HG02759 (cell line): Measurements from ENCODE around the gene RAD51B.

Experiments used
- ATAC-seq: cut with Tn5 transposase; IDR thresholded peaks from one replicate; pipeline ENCODE4 v1.9.1; 2021; ENCODE audit warnings: mild to moderate bottlenecking, moderate library complexity; ENCODE audit not compliant: unreplicated experiment

RAD51B gene

GRCh38 chr14:68446243-68447040, 626.9 kb downstream of the RAD51B start:
- no peak for ATAC-seq

GRCh38 chr14:68447581-68448251, 628.1 kb downstream of the RAD51B start:
- no peak for ATAC-seq

GRCh38 chr14:68448252-68448902, 628.8 kb downstream of the RAD51B start:
- no peak for ATAC-seq

GRCh38 chr14:68449561-68450181, 630.1 kb downstream of the RAD51B start:
- no peak for ATAC-seq

GRCh38 chr14:68450391-68451120, 631.0 kb downstream of the RAD51B start:
- no peak for ATAC-seq

- no peak for ATAC-seq
Observed at GRCh38 chr14:68451696-68452373, 632.3 kb downstream of the RAD51B start.

- ATAC-seq: no peak
Observed at GRCh38 chr14:68458253-68458652, 638.7 kb downstream of the RAD51B start.

GRCh38 chr14:68458840-68459469, 639.4 kb downstream of the RAD51B start:
- no peak for ATAC-seq

GRCh38 chr14:68459480-68460136, 640.0 kb downstream of the RAD51B start:
- no peak for ATAC-seq

- no peak for ATAC-seq
Observed at GRCh38 chr14:68460541-68460940, 641.0 kb downstream of the RAD51B start.

- ATAC-seq: no peak
Observed at GRCh38 chr14:68461086-68461485, 641.5 kb downstream of the RAD51B start.

GRCh38 chr14:68462683-68463082, 643.1 kb downstream of the RAD51B start:
- no peak for ATAC-seq

GRCh38 chr14:68463299-68463698, 643.7 kb downstream of the RAD51B start:
- ATAC-seq: no peak

GRCh38 chr14:68463705-68464374, 644.3 kb downstream of the RAD51B start:
- no peak for ATAC-seq

GRCh38 chr14:68464711-68465110, 645.1 kb downstream of the RAD51B start:
- ATAC-seq: no peak

GRCh38 chr14:68466491-68466977, 647.0 kb downstream of the RAD51B start:
- ATAC-seq: no peak

GRCh38 chr14:68467425-68467824, 647.8 kb downstream of the RAD51B start:
- no peak for ATAC-seq

GRCh38 chr14:68468437-68469207, 649.0 kb downstream of the RAD51B start:
- no peak for ATAC-seq
